Measurements from ENCODE around the gene HTR4.

GRCh38 chr5:148543727-148544126 is 110.6 kb downstream of the HTR4 start:
- no peak for TF ChIP-seq POLR2A (IDR thresholded peaks at IDR 0.05; ENCODE audit: borderline replicate concordance, extremely low read depth, insufficient read depth, insufficient read length)
- no peak for TF ChIP-seq CTCF (IDR thresholded peaks at IDR 0.05 in 2 of 3, conservative IDR thresholded peaks at IDR 0.05 in 1 of 3; ENCODE audit: borderline replicate concordance in 1 of 3, insufficient read depth in 1 of 3, low read depth in 2 of 3, low read length in 2 of 3)
- no peak for TF ChIP-seq POLR2AphosphoS5 (IDR thresholded peaks at IDR 0.05; ENCODE audit: low read depth, low read length)
